Liver (tissue), 9 donors: ENCODE results near the gene PODXL2. TPM values are rescaled to one million over a fixed set of nuclear protein-coding genes. Genes with fewer than 3 reads are reported as not detected.

Experiments used
- DNase-seq: peaks from one replicate; pipeline ENCODE4 v3.0.0-alpha.2; 2017; ENCODE audit warnings: low spot score
- H3K27ac ChIP-seq, 2 donors: one replicate each; pipeline ENCODE4 v1.7.0; 2013; ENCODE audit warnings: inconsistent platforms in 2 of 2, low read length in 2 of 2, control low read depth in 1 of 2, low read depth in 1 of 2, mild to moderate bottlenecking in 1 of 2
- H3K27me3 ChIP-seq, 4 donors: one replicate each; pipeline versions ENCODE4 v1.6.1 to v1.7.0; 2013; ENCODE audit warnings: low read length in 3 of 4, inconsistent platforms in 1 of 4, mild to moderate bottlenecking in 1 of 4, moderate library complexity in 1 of 4; ENCODE audit not compliant: control insufficient read depth in 4 of 4, insufficient read depth in 4 of 4
- H3K36me3 ChIP-seq, 4 donors: one replicate each; pipeline versions ENCODE4 v1.6.1 to v1.7.0; 2013; ENCODE audit warnings: low read length in 3 of 4, mild to moderate bottlenecking in 3 of 4, low read depth in 1 of 4, moderate library complexity in 1 of 4; ENCODE audit not compliant: control insufficient read depth in 4 of 4, insufficient read depth in 3 of 4
- H3K4me1 ChIP-seq, 4 donors: one replicate each; pipeline versions ENCODE4 v1.6.1 to v1.7.0; 2013; ENCODE audit warnings: low read length in 3 of 4, mild to moderate bottlenecking in 3 of 4, moderate library complexity in 1 of 4; ENCODE audit not compliant: control insufficient read depth in 4 of 4, insufficient read depth in 4 of 4
- H3K4me3 ChIP-seq, 3 donors: one replicate each; pipeline versions ENCODE4 v1.6.1 to v1.7.0; 2013; ENCODE audit warnings: low read length in 3 of 3, control low read depth in 1 of 3, low read depth in 1 of 3, mild to moderate bottlenecking in 1 of 3
- H3K9ac ChIP-seq, 2 donors: one replicate each; pipeline ENCODE4 v1.7.0; 2013; ENCODE audit warnings: low read length in 2 of 2, mild to moderate bottlenecking in 2 of 2, moderate library complexity in 2 of 2, control low read depth in 1 of 2, low read depth in 1 of 2
- H3K9me3 ChIP-seq, 4 donors: one replicate each; pipeline versions ENCODE4 v1.6.1 to v1.7.0; 2013; ENCODE audit warnings: low read length in 3 of 4; ENCODE audit not compliant: control insufficient read depth in 4 of 4
- CTCF ChIP-seq: fragments of 150-350 bp; IDR thresholded peaks from 2 replicates; pipeline ENCODE4 v1.5.1; 2017; ENCODE audit warnings: improper control_type of control experiment, low read depth, low read length; ENCODE audit not compliant: missing input control
- EGR1 ChIP-seq, 2 donors: IDR thresholded peaks; 2 replicates each; pipeline ENCODE4 v1.6.1; 2016 to 2018; ENCODE audit warnings: antibody characterized with exemption in 2 of 2, low read depth in 2 of 2
- FOXA1 ChIP-seq: IDR thresholded peaks from 2 replicates; pipeline ENCODE4 v1.6.1; 2016; ENCODE audit warnings: antibody characterized with exemption
- FOXA2 ChIP-seq: IDR thresholded peaks from 2 replicates; pipeline ENCODE4 v1.6.1; 2016; ENCODE audit warnings: antibody characterized with exemption
- GABPA ChIP-seq, 2 donors: IDR thresholded peaks in 1 of 2; conservative IDR thresholded peaks in 1 of 2; 2 replicates each; pipeline ENCODE4 v1.6.1; 2016; ENCODE audit warnings: antibody characterized with exemption in 2 of 2, mild to moderate bottlenecking in 1 of 2, moderate library complexity in 1 of 2
- HNF4A ChIP-seq, 2 donors: conservative IDR thresholded peaks; 2 replicates each; pipeline ENCODE4 v1.6.1; 2016; ENCODE audit warnings: antibody characterized with exemption in 2 of 2, mild to moderate bottlenecking in 2 of 2
- HNF4G ChIP-seq: IDR thresholded peaks from 2 replicates; pipeline ENCODE4 v1.6.1; 2016; ENCODE audit warnings: antibody characterized with exemption
- JUND ChIP-seq, 2 donors: IDR thresholded peaks; 2 replicates each; pipeline ENCODE4 v1.6.1; 2016; ENCODE audit warnings: antibody characterized with exemption in 2 of 2
- NR2F2 ChIP-seq: IDR thresholded peaks from 2 replicates; pipeline ENCODE4 v1.6.1; 2016; ENCODE audit warnings: antibody characterized with exemption
- RAD21 ChIP-seq, 2 donors: IDR thresholded peaks; 2 replicates each; pipeline ENCODE4 v1.6.1; 2016; ENCODE audit warnings: antibody characterized with exemption in 2 of 2, mild to moderate bottlenecking in 2 of 2
- REST ChIP-seq: IDR thresholded peaks from 2 replicates; pipeline ENCODE4 v1.6.1; 2016; ENCODE audit warnings: antibody characterized with exemption, mild to moderate bottlenecking
- RXRA ChIP-seq, 2 donors: IDR thresholded peaks; 2 replicates each; pipeline ENCODE4 v1.6.1; 2017 to 2018; ENCODE audit warnings: antibody characterized with exemption in 2 of 2, mild to moderate bottlenecking in 1 of 2
- SP1 ChIP-seq: IDR thresholded peaks from 2 replicates; pipeline ENCODE4 v1.6.1; 2018; ENCODE audit warnings: antibody characterized with exemption, mild to moderate bottlenecking
- TAF1 ChIP-seq: conservative IDR thresholded peaks from 2 replicates; pipeline ENCODE4 v1.6.1; 2016; ENCODE audit warnings: antibody characterized with exemption, mild to moderate bottlenecking
- YY1 ChIP-seq: IDR thresholded peaks from 2 replicates; pipeline ENCODE4 v1.6.1; 2016; ENCODE audit warnings: antibody characterized with exemption, mild to moderate bottlenecking
- WGBS: extraction: QIAGEN DNeasy Blood & Tissue Kit; methylation state at CpG from one replicate; pipeline ENCODE4 v1.1.7; 2013; 5-methylcytosine and 5-hydroxymethylcytosine counted together
- polyA plus RNA-seq, 2 donors: library from polyadenylated mRNA; stranded (reverse) in 1 of 2; unstranded in 1 of 2; fragments of 200-250 nt in 1 of 2; fragments of >200 nt in 1 of 2; fragmentation: Nextera tagmentation in 1 of 2; extraction: Ambion mirVana in 1 of 2; gene quantifications; one replicate each; pipeline versions ENCODE4 v1.2.1 to v1.2.3, GENCODE V29; 2013 to 2015
- total RNA-seq, 2 donors: library from RNA; depleted of rRNA; stranded (reverse); fragments of >200 nt; gene quantifications; one replicate each; pipeline ENCODE4 v1.2.3, GENCODE V29; 2014
- TF ChIP-seq, protein P1 (sequence below): IDR thresholded peaks from 2 replicates; pipeline ENCODE4 v1.6.1; 2016; ENCODE audit warnings: antibody characterized with exemption
- TF ChIP-seq, protein P2 (sequence below): IDR thresholded peaks from 2 replicates; pipeline ENCODE4 v1.6.1; 2016; ENCODE audit warnings: antibody characterized with exemption
- TF ChIP-seq, protein P3 (sequence below): IDR thresholded peaks from 2 replicates; pipeline ENCODE4 v1.6.1; 2016; ENCODE audit warnings: antibody characterized with exemption
- donor health status: healthy.
- donor health status: healthy.
- donor health status: healthy.
- donor health status: healthy.
- donor health status: healthy.

The PODXL2 gene
- total and polyA plus RNA-seq, 4 donors = 0.47 to 1.4 (median 0.88) TPM

DNA sequence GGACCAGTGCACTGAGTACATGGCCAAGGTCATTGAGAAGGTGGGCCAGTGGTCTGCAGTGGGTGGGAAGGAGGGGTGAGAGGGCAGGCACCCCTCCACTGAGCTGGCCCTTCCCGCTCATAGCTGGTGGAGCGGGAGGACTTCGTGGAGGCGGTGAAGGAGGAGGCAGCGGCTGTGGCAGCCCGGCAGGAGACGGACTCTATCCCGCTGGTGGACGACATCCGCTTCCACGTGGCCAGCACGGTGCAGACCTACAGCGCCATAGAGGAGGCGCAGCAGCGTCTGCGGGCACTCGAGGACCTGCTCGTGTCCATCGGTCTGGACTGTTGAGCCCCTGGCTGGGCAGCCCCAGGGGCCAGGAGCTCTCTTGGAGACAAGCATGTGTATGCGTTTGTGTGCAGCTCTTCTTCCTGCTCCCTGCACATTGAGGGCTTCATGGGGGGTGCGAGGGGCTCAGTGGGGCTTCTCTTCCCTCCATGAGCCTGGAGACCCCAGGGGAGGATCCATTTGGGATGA, 51.2 kb downstream of the PODXL2 start:
- H3K36me3 ChIP-seq = peaks cover 0 to 20% (median 4%) of the 10 kb centered on the region in 4 donors
- no peak overlapping the region for H3K27ac ChIP-seq
- H3K9me3 ChIP-seq = no peaks in the 10 kb centered on the region
- no peaks in the 10 kb centered on the region for H3K27me3 ChIP-seq
- no peak overlapping the region for H3K9ac ChIP-seq
- H3K4me1 ChIP-seq = no peaks in the 10 kb centered on the region
- TF ChIP-seq HNF4G (no peak), YY1 (no peak), HNF4A (conservative IDR thresholded peaks at IDR 0.05) (no peak), FOXA1 (no peak), JUND (IDR thresholded peaks at IDR 0.05) (no peak), GABPA (IDR thresholded peaks at IDR 0.05 in 1 of 2, conservative IDR thresholded peaks at IDR 0.05 in 1 of 2) (no peak), TAF1 (no peak), EGR1 (IDR thresholded peaks at IDR 0.05; ENCODE audit: low read depth in 2 of 2) (no peak), CTCF (no peak), SP1 (no peak), NR2F2 (no peak), REST (no peak), RXRA (IDR thresholded peaks at IDR 0.05) (no peak), FOXA2 (no peak), RAD21 (IDR thresholded peaks at IDR 0.05) (no peak)
- TF ChIP-seq, protein P1, sequence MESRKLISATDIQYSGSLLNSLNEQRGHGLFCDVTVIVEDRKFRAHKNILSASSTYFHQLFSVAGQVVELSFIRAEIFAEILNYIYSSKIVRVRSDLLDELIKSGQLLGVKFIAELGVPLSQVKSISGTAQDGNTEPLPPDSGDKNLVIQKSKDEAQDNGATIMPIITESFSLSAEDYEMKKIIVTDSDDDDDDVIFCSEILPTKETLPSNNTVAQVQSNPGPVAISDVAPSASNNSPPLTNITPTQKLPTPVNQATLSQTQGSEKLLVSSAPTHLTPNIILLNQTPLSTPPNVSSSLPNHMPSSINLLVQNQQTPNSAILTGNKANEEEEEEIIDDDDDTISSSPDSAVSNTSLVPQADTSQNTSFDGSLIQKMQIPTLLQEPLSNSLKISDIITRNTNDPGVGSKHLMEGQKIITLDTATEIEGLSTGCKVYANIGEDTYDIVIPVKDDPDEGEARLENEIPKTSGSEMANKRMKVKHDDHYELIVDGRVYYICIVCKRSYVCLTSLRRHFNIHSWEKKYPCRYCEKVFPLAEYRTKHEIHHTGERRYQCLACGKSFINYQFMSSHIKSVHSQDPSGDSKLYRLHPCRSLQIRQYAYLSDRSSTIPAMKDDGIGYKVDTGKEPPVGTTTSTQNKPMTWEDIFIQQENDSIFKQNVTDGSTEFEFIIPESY = no peak
- TF ChIP-seq, protein P2, sequence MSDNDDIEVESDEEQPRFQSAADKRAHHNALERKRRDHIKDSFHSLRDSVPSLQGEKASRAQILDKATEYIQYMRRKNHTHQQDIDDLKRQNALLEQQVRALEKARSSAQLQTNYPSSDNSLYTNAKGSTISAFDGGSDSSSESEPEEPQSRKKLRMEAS = no peak
- TF ChIP-seq, protein P3, sequence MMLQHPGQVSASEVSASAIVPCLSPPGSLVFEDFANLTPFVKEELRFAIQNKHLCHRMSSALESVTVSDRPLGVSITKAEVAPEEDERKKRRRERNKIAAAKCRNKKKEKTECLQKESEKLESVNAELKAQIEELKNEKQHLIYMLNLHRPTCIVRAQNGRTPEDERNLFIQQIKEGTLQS = no peak
- no peak overlapping the region for H3K4me3 ChIP-seq
- WGBS = 97% methylated on average over 21 of the region's 21 CpGs
- no peak for DNase-seq
